ENCODE measurements around the gene STMN1.
"Not testable (repeated sequence)": the region's sequence is repeated elsewhere in the genome, so short reads cannot be mapped to it uniquely, and the experiment has no call there.

The STMN1 gene

DNA sequence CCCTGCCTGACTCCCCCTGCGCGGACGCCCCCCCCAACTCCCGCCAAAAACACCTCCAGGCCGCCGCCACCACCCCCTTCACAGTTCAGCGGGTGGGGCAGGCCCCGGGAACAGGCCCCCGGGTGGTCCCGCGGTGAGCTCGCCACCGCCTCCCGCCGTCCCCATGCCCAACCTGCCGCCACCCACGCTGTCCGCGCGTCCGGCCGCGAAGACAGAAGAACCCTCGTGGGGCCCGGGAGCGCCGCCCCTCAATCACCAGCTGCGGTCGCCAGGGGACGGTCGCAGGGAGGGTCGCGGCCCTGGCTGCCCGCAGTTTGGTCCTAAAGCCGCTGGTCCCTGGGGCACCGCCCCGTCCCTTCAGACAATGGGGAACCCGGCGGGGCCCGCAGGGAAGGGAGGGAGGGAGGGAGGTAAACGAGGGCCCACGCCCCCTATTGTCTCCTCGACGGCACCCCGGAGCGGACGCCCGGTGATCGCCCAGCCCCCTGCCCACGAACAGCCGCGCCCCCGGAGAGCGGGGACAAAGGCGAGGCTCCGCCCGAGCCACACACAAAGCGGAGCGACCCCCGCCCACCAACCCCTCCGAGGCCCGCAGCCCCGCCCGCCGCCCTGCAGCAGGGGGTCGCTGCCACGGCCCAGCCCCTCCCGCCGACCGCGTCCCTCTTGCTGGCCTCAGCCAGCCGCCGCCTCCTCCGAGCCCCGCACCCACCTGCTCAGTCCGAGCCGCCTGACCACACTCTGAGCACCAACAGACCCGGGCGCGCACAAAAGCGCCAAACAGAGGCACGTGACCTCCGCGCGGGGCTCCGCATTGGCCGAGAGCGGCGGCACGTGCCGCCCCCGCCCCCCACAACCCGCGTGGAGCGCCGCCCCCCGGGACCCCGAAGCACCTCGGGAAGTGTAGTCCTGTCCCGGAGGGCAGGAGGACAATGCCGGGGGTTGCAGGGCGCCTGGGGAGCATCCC is at the start of gene STMN1:
Gene STMN1, minus strand, starts transcription at position 740 of the 964 bp plus-strand sequence. CDS start 1,743 bp downstream, outside the sequence.
- DNase-seq: peak; percentile 95
- TF ChIP-seq POLR2A (IDR thresholded peaks at IDR 0.05; ENCODE audit: low read length) (peak; percentile 68), GATA1 (IDR thresholded peaks at IDR 0.05; ENCODE audit: low read depth, low read length) (no peak)

- TF ChIP-seq GATA1 (IDR thresholded peaks at IDR 0.05; ENCODE audit: low read depth, low read length) (no peak), POLR2A (IDR thresholded peaks at IDR 0.05; ENCODE audit: low read length) (no peak)
- no peak for DNase-seq
These were observed 49.3 kb upstream of the STMN1 start for GRCh38 chr1:25955553-25955952.

GRCh38 chr1:25954282-25954938 is 48.2 kb upstream of the STMN1 start:
- DNase-seq: no peak
- no peak for TF ChIP-seq POLR2A (IDR thresholded peaks at IDR 0.05; ENCODE audit: low read length)

DNA sequence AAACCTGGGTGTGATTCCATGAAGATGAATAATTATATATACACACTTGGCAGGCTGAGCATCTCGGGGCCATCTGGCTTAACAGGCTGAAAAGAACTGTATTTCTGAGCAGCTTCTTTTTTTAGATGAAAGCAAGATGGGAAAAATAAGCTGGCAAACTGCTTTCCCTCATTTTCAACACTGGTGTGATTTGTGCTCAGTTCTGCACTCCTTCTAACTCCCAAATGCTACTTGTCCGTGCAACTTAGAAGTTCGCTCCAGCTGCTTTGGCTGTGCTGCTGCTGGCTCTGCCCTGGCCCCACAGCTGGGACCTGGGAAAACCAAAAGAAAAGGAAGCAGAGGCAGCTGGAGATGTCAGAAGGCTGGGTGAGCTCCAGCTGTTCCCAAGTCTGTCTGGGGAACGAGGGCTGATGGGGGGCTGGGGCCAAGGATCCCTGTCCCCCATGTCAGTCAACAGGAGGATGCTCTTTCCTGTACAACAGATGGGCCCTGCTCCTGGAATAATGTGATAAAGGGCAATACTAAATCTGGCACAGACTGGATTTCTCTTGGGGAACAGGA is 46.7 kb upstream of the STMN1 start:
- TF ChIP-seq GATA1 (IDR thresholded peaks at IDR 0.05; ENCODE audit: low read depth, low read length) (no peak), POLR2A (IDR thresholded peaks at IDR 0.05; ENCODE audit: low read length) (no peak)
- no peak for DNase-seq

GRCh38 chr1:25948641-25949040 is 42.4 kb upstream of the STMN1 start:
- DNase-seq: peak in 1 of 2 experiments; percentile 37
- TF ChIP-seq GATA1 (IDR thresholded peaks at IDR 0.05; ENCODE audit: low read depth, low read length): no peak
- no peak for TF ChIP-seq POLR2A (IDR thresholded peaks at IDR 0.05; ENCODE audit: low read length)

DNA sequence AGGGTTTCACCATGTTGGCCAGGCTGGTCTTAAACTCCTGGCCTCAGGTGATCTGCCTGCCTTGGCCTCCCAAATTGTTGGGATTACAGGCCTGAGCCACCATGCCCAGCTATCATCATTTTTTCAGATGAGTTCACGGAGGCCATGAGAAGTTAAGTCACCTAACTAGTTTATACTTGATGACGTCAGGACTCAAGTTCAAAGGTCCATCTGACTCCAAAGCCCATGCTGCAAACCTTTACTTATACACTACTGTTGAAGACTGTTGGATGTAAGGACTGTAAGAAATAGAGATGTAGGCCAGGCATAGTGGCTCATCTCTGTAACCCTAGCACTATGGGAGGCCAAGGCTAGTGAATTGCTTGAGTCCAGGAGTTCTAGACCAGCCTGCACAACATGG is 40.8 kb upstream of the STMN1 start:
- no peak for DNase-seq
- no peak for TF ChIP-seq POLR2A (IDR thresholded peaks at IDR 0.05; ENCODE audit: low read length)
- no peak for TF ChIP-seq GATA1 (IDR thresholded peaks at IDR 0.05; ENCODE audit: low read depth, low read length)

GRCh38 chr1:25945761-25946160 is 39.5 kb upstream of the STMN1 start:
- TF ChIP-seq GATA1 (IDR thresholded peaks at IDR 0.05; ENCODE audit: low read depth, low read length) (no peak), POLR2A (IDR thresholded peaks at IDR 0.05; ENCODE audit: low read length) (no peak)

DNA sequence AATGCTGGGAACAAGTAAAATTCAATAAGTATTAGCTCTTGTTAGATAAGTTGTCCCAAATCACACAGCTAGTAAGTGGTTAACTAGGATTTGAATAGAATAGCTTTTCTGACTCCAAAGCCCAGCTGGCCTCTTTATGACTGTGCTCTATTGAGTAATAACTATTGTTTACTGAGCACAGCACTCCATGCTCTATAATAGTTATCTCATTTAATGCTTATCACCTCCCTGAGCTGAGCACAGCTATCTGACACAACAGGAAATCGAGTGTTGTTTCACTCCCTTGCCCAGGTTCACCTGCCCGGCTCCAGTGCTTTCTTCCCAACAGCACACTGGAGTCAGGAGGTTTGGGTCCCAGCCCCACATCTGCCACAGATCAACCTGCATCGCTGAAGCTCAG is 38.8 kb upstream of the STMN1 start:
- no peak for TF ChIP-seq GATA1 (IDR thresholded peaks at IDR 0.05; ENCODE audit: low read depth, low read length)
- TF ChIP-seq POLR2A (IDR thresholded peaks at IDR 0.05; ENCODE audit: low read length): no peak
- DNase-seq: no peak

More at GRCh38 chr1:25945761-25946160, 39.5 kb upstream of the STMN1 start:
- DNase-seq: no peak

DNA sequence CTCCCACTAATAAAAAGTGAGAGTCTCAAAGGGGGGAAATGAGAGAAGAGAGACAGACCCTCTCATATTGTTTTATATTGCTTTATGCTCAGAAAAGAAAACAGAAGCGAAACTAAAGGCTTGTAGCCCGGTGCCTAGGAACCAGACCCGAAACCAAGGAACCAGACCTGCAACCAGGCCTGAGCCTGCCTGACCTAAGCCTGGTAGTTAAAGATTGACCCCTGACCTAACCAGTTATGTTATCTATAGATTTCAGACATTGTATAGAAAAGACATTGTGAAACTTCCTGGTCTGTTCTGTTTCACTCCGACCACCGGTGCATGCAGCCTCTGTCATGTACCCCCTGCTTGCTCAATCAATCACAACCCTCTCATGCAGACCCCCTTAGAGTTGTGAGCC is 37.3 kb upstream of the STMN1 start:
- not testable (repeated sequence) for DNase-seq

DNA sequence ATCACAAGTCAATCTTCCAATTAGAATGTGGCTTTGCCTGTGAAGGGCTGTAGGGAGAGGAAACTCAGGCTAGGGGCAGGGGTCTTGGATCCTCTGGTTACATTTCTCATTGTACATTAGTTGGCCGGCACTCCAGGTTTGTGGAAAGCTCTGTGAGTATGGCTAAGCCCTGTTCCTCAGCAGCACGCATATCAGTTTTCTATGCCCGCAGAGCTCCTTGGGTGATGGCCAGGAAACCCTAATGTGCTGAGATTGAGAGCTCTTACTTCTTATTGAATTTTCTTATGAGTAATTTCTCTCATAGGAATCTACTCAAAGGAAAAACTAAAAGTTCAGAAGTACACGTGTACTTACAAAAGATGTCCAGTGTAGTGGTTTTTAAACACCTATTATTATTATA is 30.7 kb upstream of the STMN1 start:
- TF ChIP-seq POLR2A (IDR thresholded peaks at IDR 0.05; ENCODE audit: low read length) (no peak), GATA1 (IDR thresholded peaks at IDR 0.05; ENCODE audit: low read depth, low read length) (no peak)
- DNase-seq: no peak

GRCh38 chr1:25933479-25934365 is 27.5 kb upstream of the STMN1 start:
- TF ChIP-seq POLR2A (IDR thresholded peaks at IDR 0.05; ENCODE audit: low read length) (no peak), GATA1 (IDR thresholded peaks at IDR 0.05; ENCODE audit: low read depth, low read length) (no peak)
- DNase-seq: peak; percentile 92 to 94

GRCh38 chr1:25932811-25933400 is 26.7 kb upstream of the STMN1 start:
- DNase-seq: peak in 1 of 2 experiments; percentile 29

- TF ChIP-seq GATA1 (IDR thresholded peaks at IDR 0.05; ENCODE audit: low read depth, low read length) (no peak), POLR2A (IDR thresholded peaks at IDR 0.05; ENCODE audit: low read length) (no peak)
- no peak for DNase-seq
These were observed 26.1 kb upstream of the STMN1 start for GRCh38 chr1:25932321-25932720.
